HG03108 (cell line): ENCODE results near the gene TSPAN14.
A peak's percentile ranks its signal among the peaks of the same experiment; 100 is the strongest.

Experiments
- ATAC-seq: cut with Tn5 transposase; IDR thresholded peaks from one replicate; pipeline ENCODE4 v1.9.1; 2021; ENCODE audit warnings: moderate library complexity; ENCODE audit not compliant: unreplicated experiment

The TSPAN14 gene

DNA sequence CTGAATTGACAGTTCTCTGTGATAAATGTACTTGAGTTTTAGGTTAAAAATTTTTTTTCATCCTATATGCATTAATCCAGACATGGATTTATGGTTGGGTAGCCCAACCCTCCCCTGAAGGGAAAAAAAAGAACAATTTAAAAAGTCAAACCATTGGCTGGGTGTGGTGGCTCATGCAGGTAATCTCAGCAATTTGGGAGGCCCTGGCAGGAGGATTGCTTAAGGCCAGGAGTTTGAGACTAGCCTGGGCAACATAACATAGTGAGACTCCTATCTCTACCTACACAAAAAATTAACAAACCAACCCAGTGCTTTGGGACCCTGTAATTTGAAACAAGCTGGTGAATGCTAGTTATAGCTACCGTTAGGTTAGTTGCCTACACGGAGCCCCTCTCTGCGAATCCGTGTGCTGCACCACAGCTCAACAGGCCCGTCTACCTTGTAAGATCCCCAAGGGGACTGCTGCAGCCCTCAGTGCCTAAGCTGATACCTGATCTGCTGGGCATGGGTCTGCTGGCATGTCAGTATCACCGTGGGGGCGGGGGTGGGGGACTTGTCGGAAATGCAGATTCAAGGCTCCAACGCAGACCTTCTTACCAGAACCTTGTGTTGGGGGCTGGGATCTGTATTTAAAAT is 32.8 kb downstream of the TSPAN14 start:
- no peak for ATAC-seq

DNA sequence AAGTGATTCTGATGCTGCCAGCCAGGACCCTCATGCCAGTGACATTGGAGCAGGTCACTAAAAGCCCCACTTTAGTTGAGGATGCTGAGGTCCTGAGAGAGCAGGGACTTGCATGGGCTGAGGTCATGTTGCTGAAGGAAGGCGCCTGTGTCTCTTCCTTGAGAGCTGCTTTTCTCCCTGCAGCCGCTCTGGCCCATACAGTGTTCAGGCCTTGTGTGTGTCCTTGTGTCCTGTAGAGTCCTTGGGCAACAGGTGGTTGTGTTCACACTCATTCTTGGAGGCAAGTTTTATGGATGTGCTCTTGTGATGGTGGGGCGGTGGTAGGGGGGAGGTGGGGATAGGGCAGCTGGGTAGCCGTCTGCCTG is 33.3 kb downstream of the TSPAN14 start:
- no peak for ATAC-seq

DNA sequence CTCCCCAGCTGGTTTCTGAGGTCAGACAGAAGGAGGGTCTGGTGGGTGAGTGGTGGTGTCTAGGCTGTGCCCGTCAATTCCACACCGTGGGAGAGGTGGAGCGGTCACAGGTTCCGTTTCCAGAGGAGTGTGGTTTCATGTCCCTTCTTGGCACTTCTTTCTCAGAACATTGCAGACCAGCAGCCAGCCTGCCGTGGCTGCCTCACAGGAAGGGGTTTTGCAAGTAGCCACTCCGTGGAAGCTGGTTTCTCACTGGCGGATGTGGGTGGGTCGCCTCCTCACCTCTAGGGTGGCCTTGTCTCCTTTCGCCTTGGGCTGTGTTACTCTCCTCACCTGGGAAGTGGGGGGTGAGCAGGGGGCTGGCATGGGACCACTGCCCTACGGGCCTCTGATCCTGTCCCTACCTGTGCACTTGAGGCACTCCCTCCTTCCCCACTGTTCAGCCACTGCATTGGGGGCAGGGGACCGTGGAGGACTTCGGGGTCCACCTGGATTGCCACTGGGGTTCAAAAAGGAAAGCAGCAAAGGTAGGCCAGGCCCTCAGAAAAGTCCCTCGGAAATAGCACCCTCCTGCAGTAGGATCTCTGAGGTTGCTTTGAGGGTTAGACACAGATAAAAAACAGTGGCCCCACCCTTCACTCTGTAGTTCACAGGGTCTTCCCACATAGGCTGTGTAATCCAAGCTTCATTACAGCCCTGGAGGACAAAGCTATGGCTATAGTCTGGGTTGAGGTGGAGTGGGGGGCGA is 33.9 kb downstream of the TSPAN14 start:
- ATAC-seq, result no peak

DNA sequence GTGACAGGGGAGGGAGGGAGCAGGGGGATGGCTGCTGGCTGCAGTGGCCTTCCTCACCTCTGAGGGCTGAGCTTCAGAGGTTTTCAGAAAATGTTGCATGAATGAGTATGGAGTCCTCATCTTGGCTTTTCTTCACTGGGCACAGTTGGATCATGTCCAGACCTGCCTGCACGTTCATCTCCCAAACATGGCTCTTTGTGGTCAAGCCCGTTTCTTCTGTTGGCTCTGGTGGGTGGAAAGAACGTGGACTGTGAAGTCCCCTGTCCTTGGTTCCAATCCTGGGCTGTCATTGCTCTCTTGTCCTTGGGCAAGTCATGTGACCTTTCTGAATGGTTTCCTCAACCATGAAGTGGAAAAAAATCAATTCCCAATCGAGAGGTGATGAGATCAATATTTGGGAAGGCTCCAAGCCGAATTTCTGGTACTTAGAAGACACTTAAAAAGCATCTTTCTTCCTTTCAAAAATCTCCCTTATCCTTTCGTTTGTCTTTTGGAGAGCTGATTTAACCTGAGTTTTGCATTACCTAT is 34.5 kb downstream of the TSPAN14 start:
- no peak for ATAC-seq

DNA sequence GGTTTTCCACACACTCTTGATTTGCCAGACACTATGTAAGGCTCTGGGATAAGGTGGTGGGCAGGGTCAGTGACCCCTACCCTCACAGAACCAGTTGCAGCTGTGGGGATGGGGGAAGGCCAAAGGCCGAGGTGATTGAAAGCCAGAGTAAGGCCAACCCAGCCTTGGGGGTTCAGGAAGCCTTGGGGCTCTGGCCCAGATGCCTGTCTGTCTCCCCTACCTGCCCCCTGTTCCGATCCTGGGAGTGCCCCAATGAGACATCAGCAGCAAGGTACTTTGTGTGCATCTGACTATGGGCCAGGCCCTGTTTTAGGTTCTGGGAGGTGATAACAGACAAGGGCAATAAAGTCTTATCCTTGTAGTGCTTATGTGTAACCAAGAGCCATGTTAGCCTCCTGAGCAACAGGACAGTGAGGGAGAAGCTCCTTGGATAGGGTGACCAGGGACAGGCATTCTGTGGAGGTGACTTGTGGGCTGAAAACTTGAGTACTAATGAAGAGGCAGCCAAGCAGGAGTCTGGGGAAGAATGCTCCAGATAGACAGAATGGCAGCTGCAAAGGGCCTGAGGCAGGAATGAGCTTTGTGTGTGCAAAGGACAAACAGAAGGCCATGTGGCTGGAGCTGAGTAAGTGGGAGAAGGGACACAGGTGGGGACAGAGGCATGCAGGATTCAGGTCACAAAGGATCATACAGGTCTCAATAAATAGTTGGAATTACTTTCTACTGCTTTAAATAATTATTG is 35.4 kb downstream of the TSPAN14 start:
- no peak for ATAC-seq

DNA sequence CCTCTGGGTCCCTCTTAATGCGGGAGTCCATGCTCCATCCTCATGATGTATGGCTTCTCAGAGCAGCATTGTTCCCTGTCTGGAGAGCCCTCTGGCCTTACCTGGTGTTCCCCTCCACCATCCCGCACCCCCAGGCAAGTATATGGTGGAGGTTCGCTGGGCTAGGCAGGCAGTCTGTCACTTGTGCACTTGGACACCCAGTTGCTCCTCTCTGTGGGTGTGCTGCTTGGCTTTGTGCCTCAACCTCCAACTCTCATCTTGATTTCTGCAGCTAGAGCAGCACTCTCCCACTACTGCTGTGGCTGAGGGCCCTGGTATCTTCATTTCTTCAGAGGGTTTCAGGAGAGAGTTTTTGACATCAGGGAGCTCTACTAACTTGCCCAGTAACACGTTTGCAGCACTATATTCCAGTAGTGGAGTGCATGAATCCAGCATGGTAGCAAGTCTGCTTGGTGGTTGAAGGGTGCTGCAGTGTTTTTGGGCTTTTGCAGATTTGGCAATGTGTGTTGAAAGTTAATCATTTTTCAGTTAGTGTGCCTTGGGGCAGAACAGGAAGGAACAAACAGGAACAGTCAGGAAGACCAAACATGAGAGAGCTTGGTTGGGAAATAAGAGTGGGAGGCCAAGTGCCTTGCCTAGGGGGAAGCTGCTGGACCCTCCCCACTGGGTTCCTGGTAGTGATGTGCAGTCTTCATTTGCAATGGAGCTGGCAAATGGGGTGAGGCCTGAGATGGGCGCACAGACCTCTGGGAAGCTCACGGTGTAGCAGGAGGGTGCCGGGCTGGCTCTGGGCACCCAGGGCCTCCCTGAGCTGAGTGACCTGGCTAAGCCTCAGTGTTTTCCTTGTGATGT is 37.4 kb downstream of the TSPAN14 start:
- ATAC-seq, result no peak

DNA sequence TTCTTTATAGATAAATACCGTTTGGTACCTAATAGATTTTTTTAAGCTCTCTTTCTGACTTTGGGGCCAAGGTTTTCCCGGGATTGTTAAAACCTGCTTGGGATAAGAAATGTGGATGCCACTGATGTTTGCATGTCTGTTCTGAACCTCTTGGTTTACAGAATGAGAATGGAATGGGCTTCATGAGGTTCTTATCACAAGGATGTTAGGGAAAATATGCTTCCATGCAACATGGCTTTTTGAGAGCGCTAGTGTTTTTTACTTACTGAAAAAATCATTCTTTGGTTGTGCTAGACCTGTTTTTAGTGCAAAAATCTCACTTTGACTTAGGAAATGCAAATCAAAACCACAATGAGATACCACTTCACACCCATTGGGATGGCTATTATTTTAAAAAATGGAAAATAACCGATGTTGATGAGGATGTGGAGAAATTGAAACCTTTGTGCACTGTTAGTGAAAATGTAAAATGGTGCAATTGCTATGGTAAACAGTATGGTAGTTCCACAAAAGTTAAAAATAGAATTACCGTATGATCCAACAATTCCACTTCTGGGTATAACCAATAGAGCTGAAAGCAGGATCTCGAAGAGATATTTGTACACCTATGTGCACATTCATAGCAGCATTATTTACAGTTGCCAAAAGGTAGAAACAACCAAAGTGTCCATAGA is 38.9 kb downstream of the TSPAN14 start:
- peak; percentile 26 for ATAC-seq

DNA sequence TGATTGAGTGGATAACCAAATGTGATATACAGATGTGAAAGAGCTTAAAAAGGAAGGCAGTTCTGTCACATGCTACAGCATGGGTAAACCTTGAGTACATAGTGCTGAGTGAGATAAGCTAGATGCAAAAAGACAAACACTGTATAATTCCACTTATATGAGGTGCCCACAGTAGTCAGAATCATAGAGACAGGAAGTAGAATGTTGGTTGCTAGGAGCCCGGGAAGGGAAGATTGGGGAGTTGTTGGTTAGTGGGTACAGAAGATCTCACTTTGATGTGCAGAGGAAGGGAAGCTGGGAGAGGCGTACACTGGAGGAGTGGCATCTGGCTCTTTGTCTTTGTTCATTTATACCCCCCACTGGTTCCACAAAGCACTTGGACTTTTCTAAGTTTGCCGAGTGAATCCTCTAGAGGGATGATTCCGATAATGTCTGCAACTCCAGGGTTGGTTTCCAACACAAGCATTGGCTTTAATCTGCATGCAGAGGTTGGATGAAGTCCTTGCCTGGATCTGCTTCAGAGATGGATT is 39.5 kb downstream of the TSPAN14 start:
- peak; percentile 32 for ATAC-seq

DNA sequence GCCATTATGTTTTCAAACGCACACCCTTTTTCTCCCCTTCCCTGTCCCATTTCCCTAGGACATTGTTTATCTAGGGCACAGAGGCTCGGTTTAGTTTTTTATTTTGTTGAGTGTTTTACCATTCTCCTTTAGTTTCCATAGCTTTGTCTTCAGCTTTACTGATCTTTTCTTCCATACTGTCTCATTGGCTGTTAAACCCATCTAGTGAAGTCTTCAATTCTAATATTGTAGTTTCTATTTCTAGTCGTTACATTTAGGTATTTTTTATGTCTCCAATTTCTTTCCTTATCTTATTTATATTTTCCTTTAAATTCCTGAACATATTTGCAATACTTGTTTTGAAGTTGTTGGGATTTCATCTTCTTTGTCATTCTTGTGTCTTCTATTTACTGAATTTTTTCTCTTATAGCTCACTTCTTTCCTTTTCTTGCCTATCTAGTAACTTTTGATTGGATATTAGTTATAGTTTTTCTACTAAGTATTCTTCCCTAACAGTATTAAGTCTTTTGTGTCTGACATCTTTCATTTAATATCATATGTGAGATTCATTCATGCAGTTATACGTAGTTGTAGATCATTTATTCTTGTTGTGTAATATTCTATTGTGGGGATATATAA is 42.6 kb downstream of the TSPAN14 start:
- no peak for ATAC-seq

DNA sequence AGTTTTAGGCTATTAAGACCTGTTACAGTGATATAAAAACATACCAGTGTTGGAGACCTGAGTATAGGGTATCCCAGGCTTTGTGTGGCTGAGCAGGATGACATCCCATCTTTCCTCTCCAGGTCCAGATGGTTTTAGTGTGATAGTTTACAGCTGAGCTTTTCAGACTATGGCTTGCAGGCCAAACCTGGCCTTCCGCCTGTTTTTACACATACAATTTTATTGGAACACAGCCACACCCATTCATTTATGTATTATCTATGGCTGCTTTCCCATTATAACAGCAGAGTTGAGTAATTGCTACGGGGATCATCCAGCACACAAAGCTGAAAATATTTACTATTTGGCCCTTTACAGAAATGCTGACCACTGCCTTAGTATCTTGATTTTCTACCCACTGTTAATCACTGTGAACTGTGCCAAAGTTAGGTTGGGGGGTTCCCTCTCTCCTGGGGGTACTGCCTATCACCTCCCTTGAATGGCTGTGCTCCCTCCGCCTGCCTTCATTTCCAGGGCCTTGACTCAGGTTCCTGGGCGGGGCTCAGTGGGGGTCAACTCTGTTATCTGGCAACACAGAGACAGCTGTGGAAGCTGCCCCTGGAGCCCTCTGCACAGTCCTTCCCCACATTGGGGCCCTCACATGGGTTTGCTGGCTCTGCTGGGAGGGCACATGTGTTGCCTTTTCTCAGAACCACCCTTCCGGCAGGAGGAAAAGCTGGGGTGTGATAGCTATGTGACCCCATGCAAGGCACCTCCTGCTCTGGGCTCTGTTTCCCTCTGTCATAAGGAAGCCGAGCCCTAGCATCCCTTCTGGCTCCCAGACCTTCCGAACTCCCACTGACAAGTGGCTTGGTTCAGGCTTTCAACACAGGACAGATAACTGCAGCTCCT is 43.3 kb downstream of the TSPAN14 start:
- ATAC-seq, result no peak

DNA sequence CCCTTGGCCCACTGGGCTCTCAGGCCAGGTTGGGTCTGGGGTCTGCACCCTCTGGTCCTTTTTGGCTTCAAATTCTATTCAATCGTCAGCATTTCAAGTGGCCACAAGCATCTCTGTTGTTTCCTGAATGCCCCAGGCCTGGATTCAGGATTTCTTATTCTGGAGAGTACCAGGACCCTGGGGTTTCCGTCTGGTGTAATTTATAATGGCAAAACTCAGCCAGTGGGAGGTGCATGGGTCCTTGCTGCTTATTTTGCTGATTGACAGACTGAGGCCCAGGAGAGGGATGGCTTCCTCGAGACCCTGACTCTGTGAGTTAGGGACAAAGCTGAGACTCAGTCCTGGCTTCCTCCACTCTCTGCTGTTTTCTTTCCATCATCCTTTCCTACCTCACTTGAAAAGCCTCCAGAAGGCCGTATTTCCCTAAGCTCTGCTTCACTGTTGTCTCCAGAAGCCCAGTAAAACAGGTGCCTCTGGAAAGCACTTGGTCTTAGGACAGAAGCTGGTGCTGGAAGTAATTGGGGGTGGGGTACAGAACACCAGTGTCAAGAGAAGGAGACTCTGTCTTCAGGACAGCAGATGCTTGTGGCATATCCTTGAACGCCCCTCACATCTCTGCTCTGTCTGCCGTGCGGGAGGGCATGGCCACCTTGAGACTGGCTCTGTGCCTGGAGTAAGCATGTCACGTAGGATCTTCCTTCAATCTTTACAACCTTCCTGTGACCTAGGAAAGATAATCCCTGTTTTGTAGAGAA is 44.1 kb downstream of the TSPAN14 start:
- ATAC-seq, result no peak

DNA sequence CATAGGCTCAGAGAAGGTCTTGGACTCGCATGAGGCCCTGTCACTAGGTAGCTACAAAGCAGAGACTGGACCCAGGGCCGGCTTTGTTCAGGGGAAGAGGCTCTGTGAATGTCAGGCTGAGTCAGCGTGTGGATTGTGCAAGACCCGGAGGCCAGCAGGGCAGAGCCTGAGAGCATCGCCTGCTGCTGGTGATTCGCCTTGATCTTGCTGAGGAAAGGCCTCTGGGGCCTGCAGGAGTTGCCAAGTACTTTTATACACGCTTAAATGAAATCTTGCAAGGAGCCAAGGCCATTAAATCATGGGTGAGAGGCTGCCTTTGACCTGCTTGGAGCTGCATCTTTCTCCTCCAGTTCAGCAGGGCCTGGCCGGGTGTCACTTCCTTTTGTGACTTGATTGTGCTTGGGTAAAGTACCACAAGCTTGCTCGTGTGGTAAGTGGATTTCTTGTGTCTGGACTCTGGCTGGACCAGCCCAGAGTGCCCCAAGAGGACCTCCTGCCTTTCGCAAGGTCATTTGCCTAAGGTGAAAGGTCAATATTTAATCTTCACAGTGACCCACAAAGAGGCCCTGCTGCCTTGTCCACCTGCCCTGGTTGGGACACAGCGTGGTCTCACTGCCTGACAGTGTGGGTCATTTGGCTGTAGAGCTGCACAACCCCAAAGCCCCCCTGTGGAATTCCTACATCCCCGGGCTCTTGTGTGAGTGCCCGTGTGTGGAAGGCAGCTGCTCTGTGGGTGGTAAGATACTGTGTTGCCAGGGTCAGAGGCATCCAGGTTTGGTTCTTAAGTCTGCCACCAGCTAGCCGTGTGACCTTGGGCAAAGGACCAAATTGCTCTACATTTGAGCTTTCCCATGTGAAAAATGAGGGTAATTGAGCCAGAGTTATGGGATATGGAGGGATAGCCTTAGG is 45.0 kb downstream of the TSPAN14 start:
- ATAC-seq, result no peak

DNA sequence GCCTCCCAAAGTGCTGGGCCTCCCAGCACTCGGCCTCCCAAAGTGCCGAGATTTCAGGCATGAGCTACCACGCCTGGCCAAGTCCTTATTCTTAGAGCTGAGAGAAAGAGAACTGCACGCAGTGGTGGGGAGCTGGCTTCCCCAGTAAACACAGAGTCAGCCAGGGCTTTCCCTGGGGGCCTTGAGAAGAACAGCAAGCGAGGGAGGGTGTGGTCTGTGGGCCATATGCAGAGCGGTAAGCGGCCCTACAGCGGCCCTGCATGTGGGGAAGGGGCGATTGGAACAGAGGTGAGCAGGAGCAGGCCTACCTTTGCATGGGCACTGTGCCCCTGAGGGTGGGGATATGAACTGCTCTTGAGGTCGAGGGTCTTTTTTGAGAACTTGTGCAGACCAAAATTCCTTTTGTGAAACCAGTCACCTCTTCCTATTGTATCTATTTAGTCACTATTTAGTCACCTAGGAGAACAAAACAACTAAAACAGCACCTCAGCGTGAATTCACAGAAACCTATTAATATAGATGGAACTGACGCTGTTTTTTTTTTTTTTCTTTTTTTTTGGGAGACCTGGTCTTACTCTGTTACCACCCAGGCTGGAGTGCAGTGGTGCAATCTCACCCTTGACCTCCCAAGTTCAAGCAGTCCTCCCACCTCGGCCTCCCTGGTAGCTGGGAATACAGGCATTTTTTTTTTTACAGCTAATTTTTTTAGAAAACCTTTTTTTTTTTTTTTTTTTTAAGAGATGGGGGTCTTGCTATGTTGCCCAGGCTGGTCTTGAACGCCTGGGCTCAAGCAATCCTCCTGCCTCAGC is 46.7 kb downstream of the TSPAN14 start:
- peak; percentile 65 for ATAC-seq

DNA sequence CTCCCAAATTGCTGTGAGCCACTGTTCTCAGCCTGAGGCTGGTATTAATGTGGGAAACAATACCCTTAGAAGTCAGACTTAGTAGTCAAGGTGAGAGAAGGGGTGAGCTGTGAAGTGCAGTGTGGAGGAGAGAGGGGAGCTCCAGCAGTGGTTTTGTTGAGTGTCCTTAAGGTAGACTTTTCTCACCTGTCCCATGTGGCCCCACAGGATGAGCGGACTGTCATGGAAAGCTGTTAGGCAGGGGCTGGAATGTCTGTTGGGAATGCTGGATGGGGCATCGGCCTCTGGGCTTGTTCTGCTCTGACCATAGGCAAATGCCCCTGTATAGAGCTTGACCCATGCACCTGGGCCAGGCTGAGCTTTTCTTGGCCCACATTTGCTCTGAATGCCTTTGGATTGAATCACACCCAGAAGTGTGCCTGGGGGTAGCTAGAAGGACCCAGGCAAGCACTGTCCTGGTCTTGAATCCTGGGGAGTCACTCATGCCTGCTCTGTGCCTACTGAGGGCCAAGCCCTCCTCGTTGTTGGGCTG is 47.3 kb downstream of the TSPAN14 start:
- ATAC-seq, result no peak

DNA sequence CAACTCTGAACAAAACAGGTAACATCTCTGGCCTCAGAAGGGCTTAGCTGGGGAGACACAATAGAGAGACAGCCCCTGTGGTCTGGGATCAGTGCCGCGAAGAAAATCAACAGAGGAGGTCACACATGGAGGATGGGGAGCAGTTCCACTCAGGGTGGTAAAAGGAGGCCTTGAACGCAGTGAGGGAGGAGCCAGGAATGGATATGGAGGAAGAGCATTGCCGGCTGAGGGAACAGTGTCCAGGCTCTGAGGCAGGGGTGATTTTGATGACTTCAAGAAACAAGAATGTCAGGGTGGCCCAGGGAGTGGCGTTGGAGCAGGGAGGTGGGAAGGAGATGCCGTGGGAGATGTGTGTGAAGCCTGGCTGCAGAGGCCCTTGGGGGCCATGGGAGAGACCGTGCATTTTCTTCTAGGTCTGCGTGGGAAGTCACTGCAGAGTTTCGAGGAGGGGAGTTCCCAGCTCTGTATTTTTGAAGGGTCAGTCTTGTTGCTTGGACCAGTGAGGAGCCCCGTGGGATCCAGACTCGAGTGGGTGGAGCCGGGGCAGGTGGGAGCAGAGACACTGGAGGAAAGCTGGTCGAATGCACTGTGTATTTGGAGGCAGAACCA is 47.9 kb downstream of the TSPAN14 start:
- no peak for ATAC-seq
